Vagina (tissue), 2 donors: ENCODE measurements around the gene HCK. TPM values are rescaled to one million over a fixed set of nuclear protein-coding genes. Genes with fewer than 3 reads are reported as not detected.

Experiments
- DNase-seq, 2 donors: peaks; one replicate each; pipeline ENCODE4 v3.0.0-alpha.2; 2017; ENCODE audit errors: extremely low spot score in 2 of 2
- H3K27ac ChIP-seq: fragments of 200-600 bp; sonication (generic); one replicate; pipeline ENCODE4 v1.5.1; 2019
- H3K27me3 ChIP-seq: fragments of 200-600 bp; sonication (generic); one replicate; pipeline ENCODE4 v1.5.1; 2019
- H3K36me3 ChIP-seq, 2 donors: fragments of 200-600 bp; sonication (generic); one replicate each; pipeline ENCODE4 v1.5.1; 2017 to 2019
- H3K4me1 ChIP-seq: fragments of 200-600 bp; sonication (generic); one replicate; pipeline ENCODE4 v1.5.1; 2019
- H3K4me3 ChIP-seq, 2 donors: fragments of 200-600 bp; sonication (generic); 1 replicate in 1 of 2; 2 replicates in 1 of 2; pipeline ENCODE4 v1.5.1; 2016 to 2019
- H3K9me3 ChIP-seq: fragments of 200-600 bp; sonication (generic); one replicate; pipeline ENCODE4 v1.5.1; 2019
- POLR2A ChIP-seq, 2 donors: fragments of 450-650 bp; IDR thresholded peaks; one replicate each; pipeline ENCODE4 v1.6.1; 2017; ENCODE audit warnings: antibody characterized with exemption in 2 of 2, mild to moderate bottlenecking in 2 of 2, moderate library complexity in 2 of 2
- POLR2AphosphoS5 ChIP-seq, 2 donors: sonication (generic); formaldehyde crosslinking; IDR thresholded peaks; one replicate each; pipeline ENCODE4 v1.9.0; 2017; ENCODE audit warnings: antibody characterized with exemption in 2 of 2, mild to moderate bottlenecking in 2 of 2, low read depth in 1 of 2; ENCODE audit not compliant: insufficient read depth in 1 of 2
- intact Hi-C: fragments of 100-400 bp; cut with DNase I; formaldehyde crosslinking; loops from one replicate; pipeline ENCODE4 v1.15.1; 2023
- total RNA-seq: library from RNA; depleted of rRNA; stranded (reverse); fragments of >200 nt; gene quantifications from one replicate; pipeline ENCODE4 v1.2.3, GENCODE V29; 2016
- TF ChIP-seq, protein P1 (sequence below), 3 experiments: fragments of 450-650 bp in 2 of 3; fragments of 200-600 bp in 1 of 3; sonication (generic) in 1 of 3; IDR thresholded peaks; one replicate each; pipeline ENCODE4 v1.5.1; 2017 to 2019; ENCODE audit warnings: antibody characterized with exemption in 3 of 3, mild to moderate bottlenecking in 2 of 3, moderate library complexity in 2 of 3

The HCK gene
- total RNA-seq, 1 donor from 2014 or later = 10.1 TPM

DNA sequence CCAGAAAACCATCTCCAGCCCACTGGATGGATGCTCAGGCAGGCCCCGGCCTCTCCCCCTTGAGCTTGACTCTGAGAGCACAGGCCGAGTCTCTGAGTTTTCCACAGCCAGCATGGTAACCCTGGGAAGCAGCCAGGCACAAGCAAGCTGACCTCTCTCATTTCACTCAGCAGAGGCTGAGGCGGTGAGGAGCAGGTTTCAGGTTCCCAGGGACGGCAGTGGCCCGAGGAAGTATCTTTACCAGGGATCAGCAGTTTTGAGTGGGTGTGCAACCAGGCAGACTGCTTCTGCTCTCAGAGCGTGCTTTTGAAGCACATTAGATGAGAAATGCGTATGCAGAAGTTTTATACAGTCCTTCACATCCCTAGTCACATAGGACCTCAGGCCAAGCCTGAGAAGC, 12.6 kb downstream of the HCK start:
- Histone ChIP-seq H3K27me3 (no peaks in the 10 kb centered on the region), H3K4me3 (no peak overlapping the region), H3K9me3 (no peaks in the 10 kb centered on the region), H3K36me3 (no peaks in the 10 kb centered on the region), H3K27ac (no peak overlapping the region), H3K4me1 (no peaks in the 10 kb centered on the region)
- TF ChIP-seq, protein P1, sequence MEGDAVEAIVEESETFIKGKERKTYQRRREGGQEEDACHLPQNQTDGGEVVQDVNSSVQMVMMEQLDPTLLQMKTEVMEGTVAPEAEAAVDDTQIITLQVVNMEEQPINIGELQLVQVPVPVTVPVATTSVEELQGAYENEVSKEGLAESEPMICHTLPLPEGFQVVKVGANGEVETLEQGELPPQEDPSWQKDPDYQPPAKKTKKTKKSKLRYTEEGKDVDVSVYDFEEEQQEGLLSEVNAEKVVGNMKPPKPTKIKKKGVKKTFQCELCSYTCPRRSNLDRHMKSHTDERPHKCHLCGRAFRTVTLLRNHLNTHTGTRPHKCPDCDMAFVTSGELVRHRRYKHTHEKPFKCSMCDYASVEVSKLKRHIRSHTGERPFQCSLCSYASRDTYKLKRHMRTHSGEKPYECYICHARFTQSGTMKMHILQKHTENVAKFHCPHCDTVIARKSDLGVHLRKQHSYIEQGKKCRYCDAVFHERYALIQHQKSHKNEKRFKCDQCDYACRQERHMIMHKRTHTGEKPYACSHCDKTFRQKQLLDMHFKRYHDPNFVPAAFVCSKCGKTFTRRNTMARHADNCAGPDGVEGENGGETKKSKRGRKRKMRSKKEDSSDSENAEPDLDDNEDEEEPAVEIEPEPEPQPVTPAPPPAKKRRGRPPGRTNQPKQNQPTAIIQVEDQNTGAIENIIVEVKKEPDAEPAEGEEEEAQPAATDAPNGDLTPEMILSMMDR (IDR thresholded peaks at IDR 0.05) = no peak
- no peak for TF ChIP-seq POLR2A (IDR thresholded peaks at IDR 0.05)
- no peak for TF ChIP-seq POLR2AphosphoS5 (IDR thresholded peaks at IDR 0.05; ENCODE audit: insufficient read depth in 1 of 2, low read depth in 1 of 2)
- intact Hi-C loops = no loop called here
- DNase-seq = no peak

DNA sequence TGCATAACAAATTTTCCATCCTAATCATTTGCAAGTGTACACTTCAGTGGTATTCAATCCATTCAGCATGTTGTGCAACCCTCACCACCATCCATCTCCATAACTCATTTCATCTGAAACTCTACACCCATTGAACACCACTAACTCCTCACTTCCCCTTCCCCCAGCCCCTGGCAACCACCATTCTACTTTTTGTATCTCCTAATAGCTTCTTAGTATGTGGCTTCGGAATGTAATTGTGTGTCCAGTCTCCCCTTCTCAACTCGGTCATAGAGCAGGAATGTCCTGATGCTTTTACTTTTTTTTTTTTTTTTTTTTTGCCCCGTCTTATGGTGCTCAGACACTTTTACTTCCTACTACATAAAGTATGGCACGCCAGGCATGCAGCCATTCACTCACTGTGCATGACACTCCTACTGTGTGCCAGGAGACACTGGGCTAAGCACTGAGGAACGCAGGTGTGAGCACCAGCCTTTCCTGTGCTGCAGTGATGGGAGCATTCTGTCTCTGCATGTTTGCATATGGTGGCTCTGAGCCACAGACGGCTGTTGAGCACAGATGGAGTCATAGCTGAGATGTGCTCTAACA, 15.3 kb downstream of the HCK start:
- no peak overlapping the region for H3K4me3 ChIP-seq
- no peak for DNase-seq
- H3K4me1 ChIP-seq = no peaks in the 10 kb centered on the region
- no peaks in the 10 kb centered on the region for H3K36me3 ChIP-seq
- no peaks in the 10 kb centered on the region for H3K27me3 ChIP-seq
- H3K9me3 ChIP-seq = no peaks in the 10 kb centered on the region
- TF ChIP-seq, protein P1 (IDR thresholded peaks at IDR 0.05) = no peak
- TF ChIP-seq POLR2AphosphoS5 (IDR thresholded peaks at IDR 0.05; ENCODE audit: insufficient read depth in 1 of 2, low read depth in 1 of 2) = no peak
- TF ChIP-seq POLR2A (IDR thresholded peaks at IDR 0.05) = no peak
- H3K27ac ChIP-seq = no peak overlapping the region
- intact Hi-C loops = no loop called here

- Histone ChIP-seq H3K9me3 (no peaks in the 10 kb centered on the region), H3K4me1 (no peaks in the 10 kb centered on the region), H3K4me3 (no peak overlapping the region), H3K27me3 (no peaks in the 10 kb centered on the region), H3K27ac (no peak overlapping the region), H3K36me3 (no peaks in the 10 kb centered on the region)
- intact Hi-C loops = no loop called here
- TF ChIP-seq, protein P1 (IDR thresholded peaks at IDR 0.05) = no peak
- no peak for TF ChIP-seq POLR2AphosphoS5 (IDR thresholded peaks at IDR 0.05; ENCODE audit: insufficient read depth in 1 of 2, low read depth in 1 of 2)
- TF ChIP-seq POLR2A (IDR thresholded peaks at IDR 0.05) = no peak
- DNase-seq = no peak
Measured at GRCh38 chr20:32068174-32068573, 16.1 kb downstream of the HCK start.

DNA sequence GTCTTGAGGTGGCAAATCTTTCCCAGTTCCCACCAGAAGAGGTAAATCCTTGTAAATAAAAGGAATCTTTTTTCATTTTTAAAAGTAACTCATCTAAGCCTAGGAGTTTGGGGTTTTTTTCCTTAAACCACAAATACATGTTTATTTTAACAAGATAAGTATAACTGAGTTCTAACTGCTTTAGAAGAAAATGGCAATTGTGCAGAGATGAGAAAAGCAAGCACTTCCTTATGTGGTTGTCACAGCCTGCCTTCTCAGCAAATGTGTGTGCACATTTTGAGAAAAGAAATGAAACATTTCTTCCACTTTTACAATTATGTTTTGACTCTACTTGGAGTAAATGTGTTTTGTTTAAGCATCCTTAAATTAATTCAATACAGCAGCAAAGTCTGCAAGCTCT, 17.7 kb downstream of the HCK start:
- Histone ChIP-seq H3K4me1 (no peaks in the 10 kb centered on the region), H3K27ac (no peak overlapping the region), H3K27me3 (no peaks in the 10 kb centered on the region), H3K9me3 (no peaks in the 10 kb centered on the region), H3K4me3 (no peak overlapping the region), H3K36me3 (no peaks in the 10 kb centered on the region)
- intact Hi-C loops = no loop called here
- TF ChIP-seq POLR2A (IDR thresholded peaks at IDR 0.05) (no peak), POLR2AphosphoS5 (IDR thresholded peaks at IDR 0.05; ENCODE audit: insufficient read depth in 1 of 2, low read depth in 1 of 2) (no peak)
- TF ChIP-seq, protein P1 (IDR thresholded peaks at IDR 0.05) = no peak
- DNase-seq = no peak

DNA sequence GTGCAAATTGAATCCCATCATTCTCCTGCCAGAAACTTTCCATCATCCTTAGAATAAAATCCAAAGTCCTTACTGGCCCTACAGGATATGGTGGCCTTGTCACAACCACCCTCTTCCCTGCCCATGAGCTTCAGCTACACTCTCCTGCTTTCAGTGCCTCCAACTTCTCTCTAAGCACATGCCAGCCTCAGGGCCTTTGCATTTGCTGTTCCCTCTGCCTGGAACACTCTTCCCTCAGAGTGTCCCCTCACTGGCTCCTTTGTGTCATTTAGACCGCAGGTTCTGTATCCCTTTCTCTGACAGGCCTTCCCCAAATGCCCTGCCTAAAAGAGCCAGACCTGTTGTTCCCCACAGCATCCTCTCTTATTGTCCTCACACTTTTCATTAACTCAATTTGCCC, 18.2 kb downstream of the HCK start:
- TF ChIP-seq, protein P1 (IDR thresholded peaks at IDR 0.05) = no peak
- TF ChIP-seq POLR2A (IDR thresholded peaks at IDR 0.05) (no peak), POLR2AphosphoS5 (IDR thresholded peaks at IDR 0.05; ENCODE audit: insufficient read depth in 1 of 2, low read depth in 1 of 2) (no peak)
- Histone ChIP-seq H3K36me3 (no peaks in the 10 kb centered on the region), H3K4me1 (no peaks in the 10 kb centered on the region), H3K27ac (no peak overlapping the region), H3K9me3 (no peaks in the 10 kb centered on the region), H3K4me3 (no peak overlapping the region), H3K27me3 (no peaks in the 10 kb centered on the region)
- intact Hi-C loops = no loop called here
- no peak for DNase-seq
